OCI-LY1 (cell line): ENCODE data around the gene ERG28.

Experiments
- H2AFZ ChIP-seq: fragments of 200-600 bp; sonication (generic), shearing (Covaris generic); 2 replicates; pipeline ENCODE4 v1.6.0; 2014; ENCODE audit warnings: antibody characterized with exemption, mild to moderate bottlenecking, low read length
- H3F3A ChIP-seq: fragments of 200-600 bp; sonication (generic), shearing (Covaris generic); 2 replicates; pipeline ENCODE4 v1.6.0; 2014; ENCODE audit warnings: mild to moderate bottlenecking, antibody characterized with exemption, low read length, moderate library complexity; ENCODE audit not compliant: insufficient read depth
- H3K27ac ChIP-seq: fragments of 200-600 bp; sonication (generic); 2 replicates; pipeline ENCODE4 v1.5.1; 2014; ENCODE audit warnings: low read length, mixed run types, mild to moderate bottlenecking, low read depth; ENCODE audit not compliant: poor library complexity, severe bottlenecking
- H3K27me3 ChIP-seq: fragments of 200-600 bp; sonication (generic); 2 replicates; pipeline ENCODE4 v1.6.0; 2014; ENCODE audit warnings: antibody characterized with exemption, mild to moderate bottlenecking, low read length, moderate library complexity; ENCODE audit not compliant: insufficient read depth
- H3K36me3 ChIP-seq: fragments of 200-600 bp; sonication (generic); 2 replicates; pipeline ENCODE4 v1.6.1; 2014; ENCODE audit warnings: mild to moderate bottlenecking, antibody characterized with exemption, low read length, moderate library complexity, mixed read lengths; ENCODE audit not compliant: insufficient read depth
- H3K4me1 ChIP-seq: fragments of 200-600 bp; sonication (generic); 2 replicates; pipeline ENCODE4 v1.5.1; 2014; ENCODE audit warnings: mild to moderate bottlenecking, low read length, moderate library complexity; ENCODE audit not compliant: insufficient read depth, severe bottlenecking
- H3K4me2 ChIP-seq: fragments of 200-600 bp; sonication (generic), shearing (Covaris generic); 2 replicates; pipeline ENCODE4 v1.6.1; 2014; ENCODE audit warnings: low read length
- H3K4me3 ChIP-seq: fragments of 200-600 bp; sonication (generic); 2 replicates; pipeline ENCODE4 v1.5.1; 2014; ENCODE audit warnings: low read length, low read depth, mild to moderate bottlenecking, mixed read lengths; ENCODE audit not compliant: poor library complexity, severe bottlenecking
- H3K79me2 ChIP-seq: fragments of 200-600 bp; shearing (Covaris generic); 2 replicates; pipeline ENCODE4 v1.6.1; 2016; ENCODE audit warnings: mixed run types, low read length, mixed read lengths; ENCODE audit not compliant: insufficient read depth
- H3K9ac ChIP-seq: fragments of 200-600 bp; sonication (generic), shearing (Covaris generic); 2 replicates; pipeline ENCODE4 v1.6.1; 2014; ENCODE audit warnings: mild to moderate bottlenecking, low read length, mixed read lengths
- H3K9me2 ChIP-seq: fragments of 200-600 bp; sonication (generic), shearing (Covaris generic); 2 replicates; pipeline ENCODE4 v1.6.1; 2014; ENCODE audit warnings: low read depth, mild to moderate bottlenecking, low read length, mixed read lengths
- H3K9me3 ChIP-seq: fragments of 200-600 bp; shearing (Covaris generic); 2 replicates; pipeline ENCODE4 v1.6.1; 2014; ENCODE audit warnings: low read length, mixed read lengths
- H4K20me1 ChIP-seq: fragments of 200-600 bp; sonication (generic), shearing (Covaris generic); 2 replicates; pipeline ENCODE4 v1.6.0; 2016; ENCODE audit warnings: mild to moderate bottlenecking, low read length; ENCODE audit not compliant: insufficient read depth
- EZH2 ChIP-seq: fragments of 200-600 bp; sonication (generic), shearing (Covaris generic); IDR thresholded peaks from 2 replicates; pipeline ENCODE4 v1.8.0; 2017; ENCODE audit warnings: borderline replicate concordance, mixed run types, mild to moderate bottlenecking, antibody characterized with exemption, low read length, moderate library complexity, mixed read lengths
- TF ChIP-seq, protein P1 (sequence below): fragments of 200-600 bp; sonication (generic), shearing (Covaris generic); IDR thresholded peaks from 2 replicates; pipeline ENCODE4 v1.5.1; 2017; ENCODE audit warnings: mild to moderate bottlenecking, antibody characterized with exemption, low read length, moderate library complexity, mixed read lengths

Gene ERG28

DNA sequence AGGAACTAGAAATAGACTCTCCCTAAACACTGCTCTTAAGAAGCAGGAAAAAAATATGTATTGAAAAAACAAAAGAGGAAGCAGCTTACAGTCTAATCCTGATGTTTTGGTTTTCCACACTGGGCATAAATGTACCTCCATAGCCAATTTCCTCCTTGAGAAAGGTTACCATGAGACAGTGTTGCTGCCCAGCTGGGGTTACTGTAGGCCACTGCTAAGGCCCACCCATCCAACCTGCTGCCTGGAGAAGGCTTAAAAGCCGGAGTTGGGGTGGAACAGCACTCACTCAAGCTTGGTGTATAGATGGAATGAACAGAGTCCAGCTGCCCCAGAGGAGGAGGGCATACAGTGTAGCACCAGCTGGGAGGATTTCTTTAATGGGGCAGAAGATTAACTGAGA is 41.1 kb downstream of the ERG28 start:
- Histone ChIP-seq H3K4me3 (no peak overlapping the region), H3K27ac (no peak overlapping the region), H3K9me3 (no peaks in the 10 kb centered on the region; the same call in 1 of the 2 replicates), H3K36me3 (no peaks in the 10 kb centered on the region; the same call in 1 of the 2 replicates), H3K4me2 (no peak overlapping the region), H4K20me1 (no peaks in the 10 kb centered on the region), H3K9ac (no peak overlapping the region), H2AFZ (no peak overlapping the region), H3K27me3 (peaks cover 4% of the 10 kb centered on the region; the same call in 1 of the 2 replicates), H3K79me2 (no peaks in the 10 kb centered on the region), H3K4me1 (peaks cover 7% of the 10 kb centered on the region), H3K9me2 (no peaks in the 10 kb centered on the region), H3F3A (no peaks in the 10 kb centered on the region)
- no peak for TF ChIP-seq EZH2
- TF ChIP-seq, protein P1, sequence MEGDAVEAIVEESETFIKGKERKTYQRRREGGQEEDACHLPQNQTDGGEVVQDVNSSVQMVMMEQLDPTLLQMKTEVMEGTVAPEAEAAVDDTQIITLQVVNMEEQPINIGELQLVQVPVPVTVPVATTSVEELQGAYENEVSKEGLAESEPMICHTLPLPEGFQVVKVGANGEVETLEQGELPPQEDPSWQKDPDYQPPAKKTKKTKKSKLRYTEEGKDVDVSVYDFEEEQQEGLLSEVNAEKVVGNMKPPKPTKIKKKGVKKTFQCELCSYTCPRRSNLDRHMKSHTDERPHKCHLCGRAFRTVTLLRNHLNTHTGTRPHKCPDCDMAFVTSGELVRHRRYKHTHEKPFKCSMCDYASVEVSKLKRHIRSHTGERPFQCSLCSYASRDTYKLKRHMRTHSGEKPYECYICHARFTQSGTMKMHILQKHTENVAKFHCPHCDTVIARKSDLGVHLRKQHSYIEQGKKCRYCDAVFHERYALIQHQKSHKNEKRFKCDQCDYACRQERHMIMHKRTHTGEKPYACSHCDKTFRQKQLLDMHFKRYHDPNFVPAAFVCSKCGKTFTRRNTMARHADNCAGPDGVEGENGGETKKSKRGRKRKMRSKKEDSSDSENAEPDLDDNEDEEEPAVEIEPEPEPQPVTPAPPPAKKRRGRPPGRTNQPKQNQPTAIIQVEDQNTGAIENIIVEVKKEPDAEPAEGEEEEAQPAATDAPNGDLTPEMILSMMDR, result no peak

DNA sequence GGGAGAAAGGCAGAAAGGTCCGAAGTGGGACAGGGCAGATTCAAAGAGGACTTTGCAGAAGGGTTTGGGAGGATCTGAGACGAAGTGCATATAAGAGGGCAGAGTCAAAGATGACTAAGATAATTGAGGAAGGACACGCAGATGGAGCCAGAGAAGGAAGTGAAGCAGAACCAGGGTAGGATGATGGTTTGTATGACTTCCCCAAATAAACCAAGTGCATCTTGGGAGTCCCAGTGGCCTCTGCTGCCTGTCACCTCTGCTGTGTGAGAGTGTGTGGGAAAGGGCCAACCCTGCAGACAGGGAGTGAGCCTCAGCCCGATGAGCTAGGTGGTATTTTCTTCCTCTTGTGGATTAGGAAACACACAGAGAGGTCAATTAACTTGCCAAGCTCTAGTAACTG is 45.5 kb downstream of the ERG28 start:
- no peaks in the 10 kb centered on the region for H4K20me1 ChIP-seq
- H3K9me2 ChIP-seq, result no peaks in the 10 kb centered on the region
- H3K36me3 ChIP-seq, result no peaks in the 10 kb centered on the region; the same call in 1 of the 2 replicates
- no peak overlapping the region for H2AFZ ChIP-seq
- H3K4me1 ChIP-seq, result peaks cover 4% of the 10 kb centered on the region
- H3F3A ChIP-seq, result no peaks in the 10 kb centered on the region
- peaks cover 6% of the 10 kb centered on the region; the same call in 1 of the 2 replicates for H3K9me3 ChIP-seq
- no peak overlapping the region for H3K9ac ChIP-seq
- H3K79me2 ChIP-seq, result no peaks in the 10 kb centered on the region
- no peak overlapping the region for H3K4me2 ChIP-seq
- no peak overlapping the region for H3K27ac ChIP-seq
- H3K4me3 ChIP-seq, result no peak overlapping the region
- TF ChIP-seq, protein P1, result no peak
- TF ChIP-seq EZH2, result no peak
- peaks cover 7% of the 10 kb centered on the region; the same call in 1 of the 2 replicates for H3K27me3 ChIP-seq

DNA sequence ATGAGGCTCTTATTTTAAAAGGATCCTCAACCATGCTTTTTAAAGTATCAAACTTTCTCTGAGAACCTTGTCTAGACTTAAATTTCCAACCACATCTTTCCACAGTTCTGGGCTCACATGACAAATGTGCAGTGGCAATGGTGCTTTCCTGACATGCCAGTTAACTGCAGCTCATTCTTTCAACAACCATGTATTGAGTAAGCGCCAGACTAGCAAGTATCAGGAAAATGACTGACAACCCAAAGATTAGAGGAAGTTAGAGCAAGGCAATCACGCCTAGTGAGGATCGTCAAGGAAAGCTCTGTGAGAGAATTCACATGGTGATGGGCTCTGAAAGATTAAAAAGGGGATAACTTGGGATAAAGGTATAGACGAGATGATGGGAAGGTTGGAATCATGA is 46.5 kb downstream of the ERG28 start:
- Histone ChIP-seq H3K36me3 (no peaks in the 10 kb centered on the region; the same call in 1 of the 2 replicates), H3K27me3 (peaks cover 7% of the 10 kb centered on the region; the same call in 1 of the 2 replicates), H3K4me3 (no peak overlapping the region), H3F3A (no peaks in the 10 kb centered on the region), H3K9ac (no peak overlapping the region), H4K20me1 (no peaks in the 10 kb centered on the region), H3K9me2 (no peaks in the 10 kb centered on the region), H3K4me1 (peaks cover 4% of the 10 kb centered on the region), H2AFZ (no peak overlapping the region), H3K4me2 (no peak overlapping the region), H3K27ac (no peak overlapping the region), H3K9me3 (peaks cover 6% of the 10 kb centered on the region; the same call in 1 of the 2 replicates), H3K79me2 (no peaks in the 10 kb centered on the region)
- TF ChIP-seq, protein P1, result no peak
- TF ChIP-seq EZH2, result no peak
